Breast epithelium (tissue), 3 donors: ENCODE measurements around the gene NR6A1.

Experiments
- CTCF ChIP-seq, 3 donors: fragments of 450-650 bp; IDR thresholded peaks; one replicate each; pipeline ENCODE4 v1.5.1; 2016 to 2017; ENCODE audit warnings: antibody characterized with exemption in 3 of 3, mild to moderate bottlenecking in 3 of 3, moderate library complexity in 3 of 3
- POLR2A ChIP-seq: fragments of 450-650 bp; IDR thresholded peaks from one replicate; pipeline ENCODE4 v1.6.1; 2016; ENCODE audit warnings: antibody characterized with exemption, mild to moderate bottlenecking, moderate library complexity

DNA sequence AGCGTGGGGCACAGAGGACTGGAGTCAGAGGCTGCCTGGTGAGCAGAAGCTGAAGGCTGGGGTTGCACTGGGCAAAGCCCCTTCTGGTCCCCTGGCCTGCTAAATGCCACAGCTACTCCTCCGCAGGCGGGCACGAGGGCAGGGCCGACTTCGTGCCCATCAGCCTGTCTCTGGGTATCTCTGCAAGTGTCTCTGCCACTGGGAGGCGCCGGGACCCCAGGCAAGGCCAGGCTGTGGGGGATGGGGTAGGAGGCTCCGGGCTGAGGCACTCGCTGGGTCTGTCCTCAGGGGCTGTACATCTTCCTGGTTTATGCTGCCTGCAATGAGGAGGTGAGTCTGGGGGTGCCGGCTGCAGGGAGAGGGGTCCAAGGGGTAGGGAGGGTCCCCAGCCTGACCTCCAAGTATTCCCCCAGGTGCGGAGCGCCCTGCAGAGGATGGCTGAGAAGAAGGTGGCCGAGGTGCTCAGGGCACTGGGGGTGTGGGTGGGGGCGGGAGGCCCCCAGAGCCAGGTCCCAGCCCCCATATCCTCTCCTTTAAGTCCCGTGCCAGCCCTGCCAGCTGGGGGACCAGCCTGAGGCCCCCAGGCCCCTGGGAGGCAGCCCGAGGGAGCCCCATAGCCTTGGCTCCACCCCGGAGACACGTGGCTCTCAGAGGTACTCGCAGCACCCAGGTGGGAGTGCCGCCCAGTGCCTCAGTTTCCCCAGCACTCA lies 295.8 kb downstream of the NR6A1 start:
- no peak for TF ChIP-seq POLR2A
- TF ChIP-seq CTCF (IDR thresholded peaks at IDR 0.05) = no peak
